IPS-18c (cell line): ENCODE data around the gene INPP4A.

Source experiments
- H3K4me3 ChIP-seq: 2 replicates; pipeline ENCODE4 v1.7.0; 2013; ENCODE audit warnings: low read depth, mild to moderate bottlenecking, low read length, moderate library complexity; ENCODE audit not compliant: insufficient read depth
- H3K9me3 ChIP-seq: one replicate; pipeline ENCODE4 v1.6.1; 2013; ENCODE audit warnings: mild to moderate bottlenecking, low read length, moderate library complexity; ENCODE audit not compliant: control insufficient read depth, insufficient read depth

The INPP4A gene

DNA sequence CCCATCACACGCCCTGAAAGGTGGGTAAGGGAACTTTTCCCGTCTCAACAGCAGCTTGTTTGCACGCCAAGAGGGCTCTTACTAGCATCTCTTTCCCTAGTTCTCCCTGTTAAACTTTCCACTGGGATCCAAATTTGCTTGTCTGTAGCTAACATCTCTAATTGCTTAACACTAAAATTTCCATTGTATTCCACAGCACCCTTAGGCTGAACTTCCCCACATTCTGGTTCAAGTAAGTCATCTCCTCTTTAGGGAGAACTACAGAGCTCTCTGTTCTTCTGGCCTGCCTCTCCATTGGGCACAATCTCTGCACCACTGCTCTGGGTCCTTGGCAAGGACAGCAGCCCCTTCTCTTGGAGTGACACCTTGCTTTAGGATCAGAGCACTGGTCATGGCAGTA lies 187.7 kb downstream of the INPP4A start:
- no peaks in the 10 kb centered on the region for H3K9me3 ChIP-seq
- no peak overlapping the region for H3K4me3 ChIP-seq

DNA sequence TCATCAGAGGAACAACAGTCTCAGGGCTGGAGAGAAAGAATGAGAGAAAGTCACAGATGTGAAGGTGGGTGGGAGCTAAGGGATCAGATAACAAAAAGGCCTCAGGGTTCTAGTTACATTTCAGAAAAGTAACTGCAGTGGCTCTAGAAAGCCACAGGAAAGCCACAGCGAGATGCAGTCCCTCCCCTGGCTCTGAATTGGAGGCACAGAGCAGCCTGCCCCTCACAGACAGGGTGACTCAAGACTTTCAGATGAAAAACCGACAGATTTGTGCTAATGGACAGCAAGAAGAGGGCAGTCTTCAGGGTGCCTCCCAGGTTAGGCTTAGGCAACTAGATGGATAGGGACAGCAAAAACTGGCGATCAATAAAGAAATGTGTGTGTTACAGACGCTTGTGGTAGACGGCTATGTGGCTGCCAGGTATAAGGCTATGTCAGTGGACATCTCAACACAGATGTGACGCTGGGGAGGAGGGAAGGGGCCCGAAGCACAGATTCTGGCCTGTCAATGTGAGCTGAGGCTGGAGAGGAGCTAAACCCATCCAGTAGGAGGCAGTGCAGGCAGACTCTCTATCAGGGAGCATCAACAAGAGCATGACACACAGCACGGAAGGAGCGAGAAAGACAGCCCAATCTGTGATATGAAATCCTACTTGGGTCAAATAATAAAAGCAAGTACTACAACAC lies 189.9 kb downstream of the INPP4A start:
- H3K4me3 ChIP-seq, result no peak overlapping the region
- H3K9me3 ChIP-seq, result no peaks in the 10 kb centered on the region

DNA sequence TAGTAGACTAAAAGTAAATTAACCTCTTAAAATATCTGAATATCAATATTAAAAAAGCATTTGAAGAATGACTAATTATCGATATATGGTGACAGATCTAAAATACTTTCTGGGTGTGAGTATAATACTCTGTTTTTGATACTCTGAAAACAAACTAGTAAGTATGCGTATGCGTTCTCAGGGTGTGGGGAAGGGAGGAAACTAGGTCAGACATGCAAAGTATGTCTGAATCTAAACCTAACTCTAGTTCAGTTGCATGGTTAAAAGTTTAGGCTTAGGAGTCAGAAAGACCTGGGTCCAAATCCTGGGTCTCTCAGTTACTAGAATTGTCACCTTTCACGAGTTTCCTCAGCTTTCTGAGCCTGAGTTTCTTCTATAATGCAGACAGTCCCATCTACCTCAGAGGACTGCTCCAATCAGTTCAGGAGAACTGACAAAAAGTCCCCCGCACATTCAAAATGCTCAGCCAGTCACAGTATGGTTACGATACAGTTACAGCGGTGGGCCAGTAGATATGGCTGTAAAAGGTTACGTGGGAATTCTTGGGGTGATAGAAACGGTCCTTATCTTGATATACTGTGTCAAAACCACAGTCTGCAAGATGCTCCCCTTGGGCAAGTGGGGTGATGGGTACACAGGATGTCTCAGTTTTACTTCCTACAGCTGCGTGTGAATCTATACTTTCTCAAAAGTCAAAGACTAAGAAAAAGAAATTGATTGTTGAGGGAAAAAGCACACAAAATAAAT lies 192.9 kb downstream of the INPP4A start:
- H3K4me3 ChIP-seq, result no peak overlapping the region
- no peaks in the 10 kb centered on the region for H3K9me3 ChIP-seq

DNA sequence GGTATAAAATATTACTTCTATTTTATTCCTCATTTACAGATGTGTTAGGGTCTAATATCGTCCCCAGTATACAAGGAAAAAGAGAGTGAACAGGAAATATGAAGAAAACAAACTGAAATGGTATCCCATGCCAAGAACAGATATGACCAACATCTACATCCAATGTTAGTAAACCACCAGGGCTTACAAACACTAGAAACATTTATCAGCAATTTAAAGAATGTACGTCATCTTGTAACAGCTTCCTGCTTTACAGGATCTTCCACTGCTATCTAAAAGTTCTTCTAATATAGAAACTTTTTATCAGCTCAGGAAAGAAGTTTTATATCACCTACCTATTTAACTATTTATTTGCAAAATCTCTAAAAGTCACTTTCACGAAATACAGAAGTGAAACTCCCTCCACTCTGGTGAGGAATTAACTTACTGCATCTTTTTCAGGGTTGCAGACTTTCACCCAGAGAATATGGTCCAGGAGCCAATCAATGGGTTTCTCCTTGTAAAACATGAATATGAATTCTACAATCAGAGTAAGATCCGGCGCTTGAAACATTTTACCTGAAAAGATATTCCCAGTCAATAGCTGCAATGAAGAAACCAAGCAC lies 198.9 kb downstream of the INPP4A start:
- H3K4me3 ChIP-seq, result no peak overlapping the region
- no peaks in the 10 kb centered on the region for H3K9me3 ChIP-seq
